Glutamatergic neuron (in vitro differentiated cells): Measurements from ENCODE around the gene LIN52. TPM values are rescaled to one million over a fixed set of nuclear protein-coding genes. Genes with fewer than 3 reads are reported as not detected.

Source experiments
- DNase-seq: peaks from one replicate; pipeline ENCODE4 v3.0.0; 2022
- H3K27ac Mint-ChIP-seq: one replicate; pipeline ENCODE4 v1.8.0; 2020; ENCODE audit warnings: mild to moderate bottlenecking, mixed read lengths, inconsistent platforms; ENCODE audit not compliant: unreplicated experiment
- H3K27me3 Mint-ChIP-seq: one replicate; pipeline ENCODE4 v1.8.0; 2020; ENCODE audit warnings: mild to moderate bottlenecking, moderate library complexity, mixed read lengths, inconsistent platforms; ENCODE audit not compliant: unreplicated experiment
- H3K36me3 Mint-ChIP-seq: one replicate; pipeline ENCODE4 v1.8.0; 2020; ENCODE audit warnings: mild to moderate bottlenecking, mixed read lengths, inconsistent platforms; ENCODE audit not compliant: unreplicated experiment
- H3K4me1 Mint-ChIP-seq: one replicate; pipeline ENCODE4 v1.8.0; 2020; ENCODE audit warnings: mild to moderate bottlenecking, low read depth, mixed read lengths, inconsistent platforms; ENCODE audit not compliant: unreplicated experiment
- H3K4me3 Mint-ChIP-seq: one replicate; pipeline ENCODE4 v1.8.0; 2020; ENCODE audit warnings: mild to moderate bottlenecking, mixed read lengths, inconsistent platforms; ENCODE audit not compliant: unreplicated experiment
- H3K9me3 Mint-ChIP-seq: one replicate; pipeline ENCODE4 v1.8.0; 2020; ENCODE audit warnings: mild to moderate bottlenecking, moderate library complexity, mixed read lengths, inconsistent platforms; ENCODE audit not compliant: unreplicated experiment
- CTCF ChIP-seq: fragments of 200-600 bp; sonication (generic); IDR thresholded peaks from one replicate; pipeline ENCODE4 v1.5.0; 2021; ENCODE audit not compliant: partially characterized antibody, unreplicated experiment
- total RNA-seq: library from RNA; stranded (reverse); fragmentation: NEBNext Ultra II Directional; extraction: Animal tissue kit (Norgen Biotek cat#: 25700); gene quantifications from one replicate; pipeline ENCODE4 v1.2.1, GENCODE V29; 2021; ENCODE audit not compliant: unreplicated experiment

The LIN52 gene
- total RNA-seq, 1 donor from 2014 or later: 4.5 TPM

DNA sequence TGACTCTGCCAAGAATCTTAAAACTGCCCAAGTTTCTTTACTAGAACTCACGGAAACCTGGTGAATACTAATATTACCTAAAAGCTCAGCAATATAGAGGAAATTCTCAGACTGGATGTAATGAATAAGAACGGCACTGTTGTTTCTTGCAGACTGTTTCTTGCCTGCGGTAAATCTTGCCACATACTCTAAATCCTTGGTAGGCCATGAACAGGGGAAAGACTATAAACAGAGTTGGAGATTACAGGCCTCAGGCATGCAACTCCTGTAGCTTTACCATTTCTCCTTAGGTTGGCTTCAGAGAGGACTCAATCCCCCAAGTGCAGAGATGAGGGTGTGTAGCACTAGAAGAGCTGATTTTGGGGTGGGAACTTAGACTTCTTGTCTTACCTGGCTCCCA, 1.6 kb upstream of the LIN52 start:
- no peak for DNase-seq
- Mint-ChIP-seq H3K4me3 (peak overlapping the region; percentile 98), H3K36me3 (no peaks in the 10 kb centered on the region), H3K27ac (no peak overlapping the region), H3K4me1 (peaks cover 3% of the 10 kb centered on the region), H3K9me3 (peaks cover 4% of the 10 kb centered on the region), H3K27me3 (no peaks in the 10 kb centered on the region)
- no peak for TF ChIP-seq CTCF

DNA sequence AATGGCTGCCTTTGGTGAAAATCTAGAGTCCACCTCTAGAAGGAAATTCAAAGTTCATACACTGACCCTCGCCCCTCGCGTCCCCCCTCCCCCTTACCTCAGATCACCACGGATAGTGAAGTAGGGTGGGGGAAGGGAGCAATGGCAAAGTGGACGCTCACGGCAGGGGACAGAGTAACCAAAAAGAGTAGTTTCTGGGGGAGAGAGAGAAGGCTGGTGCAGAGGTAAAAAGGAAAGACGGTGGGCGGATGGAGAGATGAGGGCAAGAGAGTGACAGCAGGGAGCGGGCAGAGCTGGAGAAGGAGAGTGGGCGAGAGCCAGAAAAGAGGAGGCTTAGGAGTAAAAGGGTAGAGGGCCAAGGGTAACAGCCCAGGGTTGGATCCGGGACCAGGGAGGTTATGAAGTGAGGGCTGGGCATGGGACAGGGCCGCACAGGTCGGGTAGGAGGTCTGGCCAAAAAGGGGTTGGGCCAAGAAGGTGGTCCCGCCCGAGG, 926 bp upstream of the LIN52 start:
- Mint-ChIP-seq H3K4me1 (peaks cover 3% of the 10 kb centered on the region), H3K27me3 (peaks cover 2% of the 10 kb centered on the region), H3K4me3 (peak overlapping the region; percentile 98), H3K36me3 (no peaks in the 10 kb centered on the region), H3K27ac (peak overlapping the region; percentile 53), H3K9me3 (peaks cover 4% of the 10 kb centered on the region)
- no peak for DNase-seq
- TF ChIP-seq CTCF: no peak

- Mint-ChIP-seq H3K36me3 (no peaks in the 10 kb centered on the region), H3K9me3 (peaks cover 4% of the 10 kb centered on the region), H3K4me1 (peaks cover 3% of the 10 kb centered on the region), H3K4me3 (peak overlapping the region; percentile 98), H3K27me3 (peaks cover 4% of the 10 kb centered on the region), H3K27ac (peak overlapping the region; percentile 94)
- TF ChIP-seq CTCF: no peak
- no peak for DNase-seq
These were observed 386 bp downstream of the LIN52 start for GRCh38 chr14:74085047-74085637.

DNA sequence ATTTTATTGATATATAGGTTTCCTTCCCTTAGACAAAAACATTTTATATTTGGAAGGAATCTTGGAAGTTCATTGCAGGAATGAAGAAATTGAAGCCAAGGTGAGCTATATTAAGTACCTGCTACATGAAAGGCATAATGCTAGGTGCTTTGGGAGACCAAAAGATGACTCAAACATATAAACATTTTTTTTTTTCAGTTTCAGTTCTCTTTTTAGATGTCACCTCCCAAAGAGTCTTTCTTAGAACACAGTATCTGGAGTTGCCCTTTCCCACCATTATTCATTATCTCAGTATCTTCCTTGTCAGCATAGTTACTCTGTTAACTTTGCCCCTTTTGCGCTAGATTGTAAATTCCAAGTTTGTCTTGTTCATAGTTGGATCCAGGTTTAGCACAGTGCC, 1.1 kb downstream of the LIN52 start:
- no peak for TF ChIP-seq CTCF
- no peak overlapping the region for H3K27ac Mint-ChIP-seq
- peak overlapping the region; percentile 98 for H3K4me3 Mint-ChIP-seq
- DNase-seq: no peak
- peaks cover 4% of the 10 kb centered on the region for H3K9me3 Mint-ChIP-seq
- H3K27me3 Mint-ChIP-seq: peaks cover 4% of the 10 kb centered on the region
- no peaks in the 10 kb centered on the region for H3K36me3 Mint-ChIP-seq
- H3K4me1 Mint-ChIP-seq: peaks cover 3% of the 10 kb centered on the region

GRCh38 chr14:74089251-74090020, 4.7 kb downstream of the LIN52 start:
- peaks cover 4% of the 10 kb centered on the region for H3K9me3 Mint-ChIP-seq
- TF ChIP-seq CTCF: no peak
- H3K36me3 Mint-ChIP-seq: no peaks in the 10 kb centered on the region
- H3K4me3 Mint-ChIP-seq: no peak overlapping the region
- H3K4me1 Mint-ChIP-seq: peaks cover 3% of the 10 kb centered on the region
- no peak overlapping the region for H3K27ac Mint-ChIP-seq
- H3K27me3 Mint-ChIP-seq: peaks cover 4% of the 10 kb centered on the region
- DNase-seq: no peak
